Skeletal muscle cell (primary cell): ENCODE results near the gene EIF4G3.
"Not testable (repeated sequence)": the region's sequence is repeated elsewhere in the genome, so short reads cannot be mapped to it uniquely, and the experiment has no call there.

ENCODE experiments used
- DNase-seq: peaks from one replicate; pipeline ENCODE4 v3.0.0-alpha.2; 2010; ENCODE audit warnings: low read depth
- H3K4me3 ChIP-seq: 2 replicates; pipeline ENCODE4 v1.5.1; 2011; ENCODE audit warnings: low read depth, mild to moderate bottlenecking, control low read depth, low read length, moderate library complexity

EIF4G3 gene

GRCh38 chr1:21176586-21177555 lies at the start of gene EIF4G3:
Gene EIF4G3, minus strand, starts transcription at chr1:21176897. Its CDS starts 174,155 bp downstream, at chr1:21002742.
- H3K4me3 ChIP-seq = peak within 1 kb of the TSS; percentile 93
- DNase-seq = peak; percentile 76

- no peak overlapping the region for H3K4me3 ChIP-seq
- DNase-seq = no peak
Measured at GRCh38 chr1:21225065-21225464, 48.4 kb upstream of the EIF4G3 start.

- no peak overlapping the region for H3K4me3 ChIP-seq
- DNase-seq = no peak
Measured at GRCh38 chr1:21220815-21221214, 44.1 kb upstream of the EIF4G3 start.

GRCh38 chr1:21219674-21220073 lies 43.0 kb upstream of the EIF4G3 start:
- H3K4me3 ChIP-seq = no peak overlapping the region
- no peak for DNase-seq

GRCh38 chr1:21217812-21218596 lies 41.3 kb upstream of the EIF4G3 start:
- no peak for DNase-seq
- H3K4me3 ChIP-seq = no peak overlapping the region

- no peak for DNase-seq
Measured at GRCh38 chr1:21216835-21217811, 40.4 kb upstream of the EIF4G3 start.

GRCh38 chr1:21212126-21212525 lies 35.4 kb upstream of the EIF4G3 start:
- H3K4me3 ChIP-seq = no peak overlapping the region
- no peak for DNase-seq

More at GRCh38 chr1:21216835-21217811, 40.4 kb upstream of the EIF4G3 start:
- no peak overlapping the region for H3K4me3 ChIP-seq

- DNase-seq, H3K4me3 ChIP-seq: not testable (repeated sequence)
Measured at GRCh38 chr1:21208137-21208700, 31.5 kb upstream of the EIF4G3 start.

GRCh38 chr1:21206117-21206516 lies 29.4 kb upstream of the EIF4G3 start:
- H3K4me3 ChIP-seq = no peak overlapping the region
- no peak for DNase-seq

- H3K4me3 ChIP-seq = no peak overlapping the region
- DNase-seq = no peak
Measured at GRCh38 chr1:21205416-21205815, 28.7 kb upstream of the EIF4G3 start.

- H3K4me3 ChIP-seq = no peak overlapping the region
- DNase-seq = no peak
Measured at GRCh38 chr1:21201650-21202049, 25.0 kb upstream of the EIF4G3 start.

- not testable (repeated sequence) for H3K4me3 ChIP-seq, DNase-seq
Measured at GRCh38 chr1:21201238-21201637, 24.5 kb upstream of the EIF4G3 start.

- no peak for DNase-seq
Measured at GRCh38 chr1:21200767-21201166, 24.1 kb upstream of the EIF4G3 start.

GRCh38 chr1:21198929-21199328 lies 22.2 kb upstream of the EIF4G3 start:
- H3K4me3 ChIP-seq = no peak overlapping the region

More at GRCh38 chr1:21200767-21201166, 24.1 kb upstream of the EIF4G3 start:
- H3K4me3 ChIP-seq = no peak overlapping the region

GRCh38 chr1:21192871-21193270 lies 16.2 kb upstream of the EIF4G3 start:
- no peak for DNase-seq
- H3K4me3 ChIP-seq = no peak overlapping the region

More at GRCh38 chr1:21198929-21199328, 22.2 kb upstream of the EIF4G3 start:
- no peak for DNase-seq

- H3K4me3 ChIP-seq = no peak overlapping the region
- no peak for DNase-seq
Measured at GRCh38 chr1:21192284-21192683, 15.6 kb upstream of the EIF4G3 start.

- DNase-seq, H3K4me3 ChIP-seq: not testable (repeated sequence)
Measured at GRCh38 chr1:21190771-21191170, 14.1 kb upstream of the EIF4G3 start.

GRCh38 chr1:21189906-21190500 lies 13.3 kb upstream of the EIF4G3 start:
- no peak overlapping the region for H3K4me3 ChIP-seq
- no peak for DNase-seq
